ENCODE results near the gene PDE11A.
"Not testable (repeated sequence)": the region's sequence is repeated elsewhere in the genome, so short reads cannot be mapped to it uniquely, and the experiment has no call there.

PDE11A gene

DNA sequence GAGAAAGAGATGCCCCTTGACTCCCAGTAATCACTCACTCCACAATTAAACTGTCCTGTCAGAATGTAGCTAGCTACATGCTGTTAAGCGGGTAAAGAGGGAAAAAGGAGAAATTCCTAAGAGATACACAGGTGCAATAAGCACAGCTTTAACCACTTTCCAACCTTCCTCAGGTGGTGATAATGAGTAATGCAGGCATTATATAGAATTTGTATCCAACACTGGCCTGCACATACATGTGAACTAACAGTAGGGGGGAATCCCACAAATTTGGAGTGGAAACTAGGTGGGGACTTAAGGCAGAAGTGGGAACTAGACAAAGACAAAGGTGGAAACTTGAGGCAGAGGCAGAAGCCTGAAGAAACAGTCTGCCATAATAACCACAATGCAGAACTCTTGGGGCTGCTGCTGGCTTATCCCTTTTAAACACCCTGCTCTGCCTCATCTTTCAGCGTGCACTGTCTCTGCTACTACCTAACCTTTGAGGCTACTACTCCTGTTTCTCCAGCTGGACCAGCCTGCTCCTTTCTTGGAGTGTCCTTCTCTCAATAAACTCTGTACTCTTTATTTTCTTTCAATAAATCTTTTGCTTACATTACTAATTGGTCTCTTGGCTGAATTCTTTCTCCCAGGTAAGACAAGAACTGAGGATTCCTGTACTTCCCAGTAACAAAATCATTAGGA is 259.7 kb downstream of the PDE11A start:
- DNase-seq = no peak

DNA sequence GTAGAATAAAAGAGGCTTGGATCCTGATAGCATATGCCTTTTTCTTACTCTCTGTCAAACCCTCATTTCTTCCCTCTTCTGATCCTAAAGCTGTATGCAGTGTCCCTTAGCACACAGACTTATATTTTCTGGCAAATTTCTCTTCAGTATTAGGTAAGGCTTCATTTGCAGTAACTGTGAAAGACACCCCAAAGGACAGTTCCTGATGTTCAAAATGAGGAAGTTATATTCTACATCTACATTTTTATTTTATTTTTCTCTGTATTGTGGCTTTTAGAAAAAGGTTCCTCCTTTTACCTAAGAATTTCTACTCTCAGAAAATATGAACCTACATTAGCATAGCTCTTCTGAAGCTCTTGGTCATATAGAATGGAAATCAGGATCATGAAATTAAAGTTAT is 261.7 kb downstream of the PDE11A start:
- DNase-seq = no peak

DNA sequence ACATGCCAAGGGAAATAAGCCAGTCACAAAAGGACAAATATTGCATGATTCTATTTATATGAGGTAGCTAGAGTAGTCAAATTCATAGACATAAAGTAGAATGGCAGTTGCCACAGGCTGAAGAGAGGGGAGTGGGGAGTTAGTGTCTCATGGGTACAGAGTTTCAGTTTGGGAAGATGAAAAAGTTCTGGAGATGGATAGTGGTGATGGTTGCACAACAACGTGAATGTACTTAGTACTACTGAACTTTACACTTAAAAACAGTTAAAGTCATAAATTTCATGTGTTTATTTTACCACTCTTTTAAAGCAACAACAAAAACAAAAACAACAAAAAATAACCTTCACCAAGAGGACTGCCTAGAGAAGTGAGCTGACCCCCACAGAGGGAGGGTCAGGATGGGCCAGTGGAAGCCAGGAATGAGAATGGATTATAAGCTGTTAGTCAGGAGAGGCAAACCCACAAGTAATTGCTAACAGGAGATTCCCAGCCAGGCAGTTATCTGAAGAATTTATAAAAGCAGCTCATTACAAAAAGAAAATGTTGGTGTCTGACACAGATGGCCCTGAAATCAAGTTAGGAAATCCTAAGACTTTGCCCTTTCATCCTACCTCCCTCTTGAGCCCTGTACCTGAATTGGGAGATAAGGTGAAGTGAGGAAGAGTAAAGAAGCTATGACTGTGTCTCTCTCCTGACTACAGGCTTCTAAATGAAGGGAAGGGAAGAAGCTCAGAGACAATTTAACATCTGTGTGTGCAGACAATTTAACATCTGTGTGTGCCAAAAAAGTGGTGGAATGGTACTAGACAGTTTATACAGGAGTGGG is 263.4 kb downstream of the PDE11A start:
- no peak for DNase-seq

DNA sequence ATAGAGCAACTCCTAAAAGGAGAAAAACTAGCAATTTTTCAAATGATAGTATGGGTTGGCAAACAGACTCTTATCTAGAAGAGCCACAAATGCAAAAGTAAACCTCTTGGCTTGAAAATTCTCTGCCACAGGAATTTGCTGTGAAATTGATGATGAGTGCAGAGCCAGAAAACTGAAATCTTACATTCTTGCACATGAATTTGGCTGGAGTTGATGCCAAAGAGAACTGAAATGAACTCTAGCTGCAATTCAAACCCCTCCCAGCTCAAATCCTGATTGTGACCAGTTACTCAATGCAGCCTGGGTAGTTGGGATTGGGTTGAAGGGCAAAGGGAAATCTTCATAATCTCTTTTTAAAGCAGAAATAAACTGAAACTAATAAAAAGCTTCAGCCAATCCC is 266.6 kb downstream of the PDE11A start:
- no peak for DNase-seq

- no peak for DNase-seq
Measured at GRCh38 chr2:177799531-177799930, 273.0 kb downstream of the PDE11A start.

GRCh38 chr2:177797808-177798207 is 274.8 kb downstream of the PDE11A start:
- DNase-seq = no peak

GRCh38 chr2:177796654-177797415 is 275.7 kb downstream of the PDE11A start:
- no peak for DNase-seq

DNA sequence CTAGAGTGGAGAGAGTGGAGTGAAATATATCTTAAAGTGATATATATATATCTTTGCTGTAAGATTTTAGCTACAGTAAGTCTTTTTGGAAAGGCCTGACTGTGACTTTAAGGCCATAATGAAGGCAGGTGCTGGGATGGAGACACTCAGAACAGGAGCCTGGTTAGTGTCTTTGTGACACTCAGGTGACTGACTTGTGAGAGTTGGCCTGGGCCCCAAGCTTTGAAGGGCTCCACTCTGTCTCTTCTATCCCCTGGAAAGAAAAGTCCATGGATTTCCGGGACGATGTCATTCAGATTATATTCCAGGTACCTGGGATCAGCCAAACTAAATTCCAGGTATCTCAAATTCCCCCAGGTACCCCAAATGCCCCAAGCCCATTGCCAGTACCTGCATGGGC is 276.6 kb downstream of the PDE11A start:
- no peak for DNase-seq

DNA sequence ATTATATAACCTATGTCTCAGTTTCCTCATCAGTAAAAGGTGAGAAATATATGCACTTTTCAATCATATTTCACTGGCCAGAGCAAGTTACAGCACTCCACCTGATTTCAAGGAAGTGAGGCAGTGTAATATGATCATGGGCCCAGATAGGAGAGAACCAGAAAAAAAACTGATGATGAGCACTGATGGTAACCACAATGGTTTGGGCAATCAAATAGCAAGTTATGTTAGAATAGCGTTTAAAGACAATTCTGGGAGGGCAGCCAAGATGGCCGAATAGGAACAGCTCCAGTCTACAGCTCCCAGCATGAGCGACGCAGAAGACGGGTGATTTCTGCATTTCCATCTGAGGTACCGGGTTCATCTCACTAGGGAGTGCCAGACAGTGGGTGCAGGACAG is 287.4 kb downstream of the PDE11A start:
- not testable (repeated sequence) for DNase-seq

DNA sequence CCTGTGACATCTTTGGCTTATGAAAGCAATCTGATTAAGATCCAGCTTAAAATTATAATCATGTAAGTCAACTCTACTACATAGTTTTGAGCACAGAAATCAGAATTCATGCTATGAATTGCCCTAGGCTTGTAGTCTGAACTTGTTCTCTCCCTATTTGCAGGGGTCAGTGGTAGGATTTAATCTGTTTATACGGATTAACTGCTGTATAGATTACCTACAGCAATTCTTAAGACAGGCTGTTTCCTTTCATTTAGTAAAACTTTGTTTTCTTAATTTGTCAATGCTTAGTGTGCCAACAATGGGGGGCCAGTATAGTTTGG is 287.9 kb downstream of the PDE11A start:
- no peak for DNase-seq

- DNase-seq = no peak
Measured at GRCh38 chr2:177783835-177784744, 288.5 kb downstream of the PDE11A start.

GRCh38 chr2:177783091-177783490 is 289.5 kb downstream of the PDE11A start:
- DNase-seq = no peak

GRCh38 chr2:177782613-177783012 is 290.0 kb downstream of the PDE11A start:
- DNase-seq = no peak

DNA sequence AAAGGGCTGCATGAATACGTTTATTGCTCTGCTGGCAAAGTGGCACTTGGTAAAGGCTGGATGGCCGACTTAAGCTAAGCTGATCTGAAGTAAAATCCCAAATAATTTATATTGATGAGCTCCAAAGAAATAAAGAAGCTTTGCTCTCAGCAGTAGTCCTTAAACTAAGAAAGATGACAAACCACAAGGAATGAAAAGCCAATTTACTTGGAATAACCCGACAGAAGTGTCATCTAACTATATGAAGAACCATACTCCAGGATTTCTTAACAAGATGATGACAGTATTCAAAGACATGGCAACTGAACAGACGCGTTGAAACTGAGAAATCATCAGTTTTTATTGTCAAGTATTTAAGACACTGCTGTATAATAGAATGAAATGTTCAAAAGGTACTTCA is 294.1 kb downstream of the PDE11A start:
- DNase-seq = no peak

- no peak for DNase-seq
Measured at GRCh38 chr2:177772529-177772928, 300.0 kb downstream of the PDE11A start.

DNA sequence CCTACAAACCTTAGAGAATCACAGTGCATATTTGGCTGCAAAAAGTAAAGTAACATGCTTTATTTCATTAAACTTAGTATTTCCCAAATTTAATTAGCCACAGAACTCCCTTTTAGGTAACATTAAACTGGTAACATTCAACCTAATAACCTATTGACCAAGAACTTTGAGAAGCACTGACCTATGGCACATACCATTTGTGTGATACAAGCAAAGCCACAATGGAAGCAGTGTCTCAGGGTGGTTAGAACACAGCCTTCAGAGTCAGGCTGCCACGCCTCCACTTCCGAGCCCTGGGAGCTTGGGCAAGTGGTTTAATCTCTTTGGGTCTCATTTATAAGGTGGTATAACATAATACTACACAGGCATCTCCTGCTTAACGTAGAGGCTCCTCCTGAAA is 301.4 kb downstream of the PDE11A start:
- DNase-seq = no peak

DNA sequence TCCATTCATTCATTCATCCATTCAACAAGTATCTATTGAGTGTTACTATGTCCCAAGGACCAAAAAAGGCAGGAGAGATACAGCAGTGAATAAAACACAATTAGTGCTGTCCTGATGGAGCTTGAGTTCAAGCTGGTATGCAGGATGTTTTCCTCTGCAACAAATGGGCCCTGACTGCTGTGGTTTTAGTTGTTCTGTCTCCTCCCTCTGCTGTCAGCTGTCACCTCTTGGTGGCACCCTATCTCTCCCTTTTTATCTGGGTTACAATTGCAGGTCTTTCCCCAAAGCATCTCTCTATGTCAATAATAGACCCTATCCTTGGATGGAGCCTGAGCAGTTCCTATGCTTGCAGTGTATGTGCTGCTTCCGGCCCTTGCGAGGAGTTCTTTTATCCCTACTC is 304.8 kb downstream of the PDE11A start:
- no peak for DNase-seq

DNA sequence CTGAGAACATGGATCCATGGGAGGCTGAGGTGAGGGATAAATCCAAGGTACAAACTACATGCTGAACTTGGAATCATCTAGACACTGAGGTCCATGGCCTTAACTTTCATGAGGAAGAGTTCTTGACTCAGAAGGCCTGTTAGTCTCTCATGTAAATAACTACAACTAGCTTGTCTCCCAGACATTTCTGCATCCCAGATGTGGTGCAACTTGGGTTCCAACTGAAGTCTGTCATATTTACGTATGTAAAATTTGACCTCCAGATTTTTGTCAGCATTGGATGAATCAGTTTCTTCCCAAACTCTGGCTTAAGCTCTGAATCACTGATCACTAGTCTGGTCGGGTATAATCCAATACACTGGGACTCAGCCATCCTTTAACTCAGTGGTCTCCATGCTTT is 306.9 kb downstream of the PDE11A start:
- no peak for DNase-seq

DNA sequence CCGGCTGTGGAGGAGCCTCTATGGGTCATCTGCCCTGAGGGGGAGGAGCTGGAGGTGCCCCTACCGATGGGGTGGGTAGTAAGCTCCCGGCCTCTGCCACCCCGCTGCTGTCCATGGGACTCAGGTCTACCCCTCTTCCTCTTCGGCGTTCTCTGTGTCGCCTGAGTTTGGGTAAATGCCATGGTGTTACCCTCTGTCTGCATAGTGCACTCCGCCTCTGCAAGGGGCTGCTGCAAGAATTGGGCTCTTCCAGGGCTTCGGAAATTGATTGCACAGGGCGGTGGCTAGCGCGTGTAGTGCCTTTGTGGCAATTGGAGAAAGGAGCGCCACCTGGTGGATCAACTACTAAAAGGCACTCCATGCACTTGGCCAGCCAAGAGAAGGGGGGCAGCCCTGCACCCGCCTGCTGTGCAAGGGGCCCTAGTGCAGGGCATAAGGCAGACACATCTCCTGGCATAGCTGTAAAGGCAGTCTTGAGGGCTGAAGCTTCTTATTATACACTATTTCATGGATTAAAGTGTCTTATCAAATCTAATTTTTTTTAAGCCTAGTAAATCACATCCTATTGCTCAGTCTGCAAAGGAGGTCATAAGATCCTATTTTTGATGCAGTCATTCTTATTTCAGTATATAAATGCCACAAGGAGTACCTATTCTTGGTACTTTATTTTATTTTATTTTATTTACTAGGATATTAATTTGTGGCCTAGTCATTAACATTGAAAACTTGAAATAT is 308.9 kb downstream of the PDE11A start:
- peak; percentile 72 for DNase-seq

- no peak for DNase-seq
Measured at GRCh38 chr2:177759443-177759842, 313.1 kb downstream of the PDE11A start.

GRCh38 chr2:177758591-177759371 is 313.8 kb downstream of the PDE11A start:
- no peak for DNase-seq
